Measurements from ENCODE around the gene TIE1.

GRCh38 chr1:43279161-43279560 is 21.6 kb upstream of the TIE1 start:
- TF ChIP-seq CTCF (IDR thresholded peaks at IDR 0.05), result no peak
- TF ChIP-seq POLR2A (IDR thresholded peaks at IDR 0.05), result no peak

Measured in right lobe of liver (tissue), 4 donors.